HepG2 (cell line): Measurements from ENCODE around the gene MAPK12. TPM values are rescaled to one million over a fixed set of nuclear protein-coding genes. Genes with fewer than 3 reads are reported as not detected.

Experiments used
- CBX5 ChIP-seq: sonication (generic); formaldehyde crosslinking; IDR thresholded peaks from 2 replicates; pipeline ENCODE4 v1.4.0; 2020; ENCODE audit warnings: missing genetic modification reagents, borderline replicate concordance
- CREM ChIP-seq, 2 experiments: sonication (generic) in 1 of 2; formaldehyde crosslinking in 1 of 2; IDR thresholded peaks; 2 replicates each; pipeline versions ENCODE4 v1.4.0 to v1.6.1; 2016 to 2020; ENCODE audit warnings: antibody characterized with exemption in 1 of 2, mild to moderate bottlenecking in 1 of 2, missing genetic modification reagents in 1 of 2
- PHF5A ChIP-seq: IDR thresholded peaks from one replicate; pipeline ENCODE4 v1.6.1; 2018; ENCODE audit warnings: low read depth, missing genetic modification reagents; ENCODE audit not compliant: unreplicated experiment
- RBM22 ChIP-seq: fragments of 200-400 bp; formaldehyde crosslinking; optimal IDR thresholded peaks from 2 replicates; pipeline ENCODE3; 2017; ENCODE audit warnings: mild to moderate bottlenecking, low read length, moderate library complexity
- YY1 ChIP-seq: IDR thresholded peaks from 2 replicates; pipeline ENCODE4 v1.6.1; 2011; ENCODE audit warnings: low read length, low read depth, moderate library complexity, mild to moderate bottlenecking; ENCODE audit not compliant: insufficient read depth, insufficient replicate concordance
- ZNF609 ChIP-seq: sonication (generic); formaldehyde crosslinking; IDR thresholded peaks from 2 replicates; pipeline ENCODE4 v1.4.0; 2020; ENCODE audit warnings: mild to moderate bottlenecking, missing genetic modification reagents, borderline replicate concordance
- ZNF883 ChIP-seq: sonication (generic); formaldehyde crosslinking; IDR thresholded peaks from 2 replicates; pipeline ENCODE4 v1.5.1; 2020; ENCODE audit warnings: mild to moderate bottlenecking, missing genetic modification reagents; ENCODE audit errors: not compliant biosample characterization
- ZSCAN25 ChIP-seq: sonication (generic); formaldehyde crosslinking; IDR thresholded peaks from 2 replicates; pipeline ENCODE4 v1.8.0; 2022; ENCODE audit warnings: mild to moderate bottlenecking, missing genetic modification reagents
- polyA plus RNA-seq, 8 experiments: library from polyadenylated mRNA; depleted of rRNA in 3 of 8; stranded (reverse) in 7 of 8; unstranded in 1 of 8; fragments of >200 nt; fragmentation: Illumina TruSeq in 4 of 8; extraction: Trizol in 4 of 8; gene quantifications; 2 replicates each; pipeline versions ENCODE4 v1.2.1 to v1.2.3, GENCODE V29; 2011 to 2016; ENCODE audit warnings: low read depth in 4 of 8, missing spikeins in 1 of 8, mixed read lengths in 1 of 8; ENCODE audit not compliant: insufficient read depth in 1 of 8
- total RNA-seq, 5 experiments: library from RNA; depleted of rRNA; stranded (reverse); fragments of >200 nt; fragmentation: Illumina TruSeq; extraction: Trizol; gene quantifications; 2 replicates each; pipeline ENCODE4 v1.2.3, GENCODE V29; 2016; ENCODE audit warnings: low read depth in 1 of 5
- TF ChIP-seq, protein P1 (sequence below): sonication (generic); formaldehyde crosslinking; IDR thresholded peaks from 2 replicates; pipeline ENCODE4 v1.4.0; 2020; ENCODE audit warnings: mild to moderate bottlenecking, low read depth, missing genetic modification reagents
- TF ChIP-seq, protein P2 (sequence below): sonication (generic); IDR thresholded peaks from 2 replicates; pipeline ENCODE4 v1.6.1; 2016; ENCODE audit warnings: low read depth, borderline replicate concordance
- TF ChIP-seq, protein P3 (sequence below): sonication (generic); formaldehyde crosslinking; IDR thresholded peaks from 2 replicates; pipeline ENCODE4 v1.5.0; 2020; ENCODE audit warnings: mild to moderate bottlenecking, missing genetic modification reagents
- TF ChIP-seq, protein P4 (sequence below): sonication (generic); formaldehyde crosslinking; IDR thresholded peaks from 2 replicates; pipeline ENCODE4 v1.8.1; 2023; ENCODE audit warnings: mild to moderate bottlenecking, inconsistent platforms, moderate library complexity, missing genetic modification reagents, borderline replicate concordance

Gene MAPK12
- total and polyA plus RNA-seq, 2 of the 13 experiments (the other 11 are each of a cell fraction or from before 2014, with no cell fraction given), result 22.2 to 23.3 TPM

- TF ChIP-seq, protein P1, sequence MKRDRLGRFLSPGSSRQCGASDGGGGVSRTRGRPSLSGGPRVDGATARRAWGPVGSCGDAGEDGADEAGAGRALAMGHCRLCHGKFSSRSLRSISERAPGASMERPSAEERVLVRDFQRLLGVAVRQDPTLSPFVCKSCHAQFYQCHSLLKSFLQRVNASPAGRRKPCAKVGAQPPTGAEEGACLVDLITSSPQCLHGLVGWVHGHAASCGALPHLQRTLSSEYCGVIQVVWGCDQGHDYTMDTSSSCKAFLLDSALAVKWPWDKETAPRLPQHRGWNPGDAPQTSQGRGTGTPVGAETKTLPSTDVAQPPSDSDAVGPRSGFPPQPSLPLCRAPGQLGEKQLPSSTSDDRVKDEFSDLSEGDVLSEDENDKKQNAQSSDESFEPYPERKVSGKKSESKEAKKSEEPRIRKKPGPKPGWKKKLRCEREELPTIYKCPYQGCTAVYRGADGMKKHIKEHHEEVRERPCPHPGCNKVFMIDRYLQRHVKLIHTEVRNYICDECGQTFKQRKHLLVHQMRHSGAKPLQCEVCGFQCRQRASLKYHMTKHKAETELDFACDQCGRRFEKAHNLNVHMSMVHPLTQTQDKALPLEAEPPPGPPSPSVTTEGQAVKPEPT (CRISPR knock-in tag), result 0 out of 2 replicates have a peak, but pooled peaks have one; percentile 32
- TF ChIP-seq RBM22 (peak; percentile 76), ZNF883 (CRISPR knock-in tag) (peak; percentile 53), ZNF609 (CRISPR knock-in tag) (peak; percentile 73), YY1 (peak; percentile 60), PHF5A (CRISPR knock-in tag) (peak; percentile 81), CREM (IDR thresholded peaks at IDR 0.05) (peak; percentile 99), CREM (CRISPR knock-in tag; IDR thresholded peaks at IDR 0.05) (peak; percentile 97), CBX5 (CRISPR knock-in tag) (peak; percentile 48; the same call in 1 of the 2 replicates), ZSCAN25 (CRISPR knock-in tag) (no peak; the same call in 1 of the 2 replicates)
- TF ChIP-seq, protein P2, sequence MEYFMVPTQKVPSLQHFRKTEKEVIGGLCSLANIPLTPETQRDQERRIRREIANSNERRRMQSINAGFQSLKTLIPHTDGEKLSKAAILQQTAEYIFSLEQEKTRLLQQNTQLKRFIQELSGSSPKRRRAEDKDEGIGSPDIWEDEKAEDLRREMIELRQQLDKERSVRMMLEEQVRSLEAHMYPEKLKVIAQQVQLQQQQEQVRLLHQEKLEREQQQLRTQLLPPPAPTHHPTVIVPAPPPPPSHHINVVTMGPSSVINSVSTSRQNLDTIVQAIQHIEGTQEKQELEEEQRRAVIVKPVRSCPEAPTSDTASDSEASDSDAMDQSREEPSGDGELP, result peak; percentile 47; the same call in 1 of the 2 replicates
- TF ChIP-seq, protein P3, sequence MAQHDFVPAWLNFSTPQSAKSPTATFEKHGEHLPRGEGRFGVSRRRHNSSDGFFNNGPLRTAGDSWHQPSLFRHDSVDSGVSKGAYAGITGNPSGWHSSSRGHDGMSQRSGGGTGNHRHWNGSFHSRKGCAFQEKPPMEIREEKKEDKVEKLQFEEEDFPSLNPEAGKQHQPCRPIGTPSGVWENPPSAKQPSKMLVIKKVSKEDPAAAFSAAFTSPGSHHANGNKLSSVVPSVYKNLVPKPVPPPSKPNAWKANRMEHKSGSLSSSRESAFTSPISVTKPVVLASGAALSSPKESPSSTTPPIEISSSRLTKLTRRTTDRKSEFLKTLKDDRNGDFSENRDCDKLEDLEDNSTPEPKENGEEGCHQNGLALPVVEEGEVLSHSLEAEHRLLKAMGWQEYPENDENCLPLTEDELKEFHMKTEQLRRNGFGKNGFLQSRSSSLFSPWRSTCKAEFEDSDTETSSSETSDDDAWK, result no peak
- TF ChIP-seq, protein P4, sequence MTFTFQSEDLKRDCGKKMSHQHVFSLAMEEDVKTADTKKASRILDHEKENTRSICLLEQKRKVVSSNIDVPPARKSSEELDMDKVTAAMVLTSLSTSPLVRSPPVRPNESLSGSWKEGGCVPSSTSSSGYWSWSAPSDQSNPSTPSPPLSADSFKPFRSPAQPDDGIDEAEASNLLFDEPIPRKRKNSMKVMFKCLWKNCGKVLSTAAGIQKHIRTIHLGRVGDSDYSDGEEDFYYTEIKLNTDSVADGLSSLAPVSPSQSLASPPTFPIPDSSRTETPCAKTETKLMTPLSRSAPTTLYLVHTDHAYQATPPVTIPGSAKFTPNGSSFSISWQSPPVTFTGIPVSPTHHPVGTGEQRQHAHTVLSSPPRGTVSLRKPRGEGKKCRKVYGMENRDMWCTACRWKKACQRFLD (CRISPR knock-in tag), result no peak
Observed at GRCh38 chr22:50244420-50245213, 16.9 kb downstream of the MAPK12 start, which contains the start of gene TUBGCP6 (continued).
